IMR-90 (cell line): Measurements from ENCODE around the gene ZBTB44. TPM values are rescaled to one million over a fixed set of nuclear protein-coding genes. Genes with fewer than 3 reads are reported as not detected.

Source experiments
- ATAC-seq: fragments of 200-7000 bp; cut with Tn5 transposase; 2 replicates; pipeline ENCODE4 v1.9.1; 2020; ENCODE audit warnings: low read depth, mild to moderate bottlenecking, moderate library complexity
- BruUV-seq: library from RNA; stranded (reverse); fragments of 400-500 nt; replicated peaks from 2 replicates; lab custom pipeline; 2021; lab: Mats Ljungman, UMichigan
- CTCF ChIA-PET: fragments of 300-600 bp; formaldehyde crosslinking; extraction: SDS; loops from one replicate; lab custom pipeline; 2021; ENCODE audit warnings: antibody characterized with exemption; lab: Yijun Ruan, JAX
- POLR2A ChIA-PET: fragments of 300-600 bp; sonication (Branson Sonifier 250); formaldehyde crosslinking; loops from one replicate; lab custom pipeline; 2022; ENCODE audit warnings: antibody characterized with exemption; ENCODE audit not compliant: unreplicated experiment; lab: Charles Lee
- DNase-seq: peaks from one replicate; pipeline ENCODE4 v3.0.0; 2013
- H2AFZ ChIP-seq: replicated peaks from 2 replicates; pipeline ENCODE3; 2013; ENCODE audit warnings: low read length, mild to moderate bottlenecking; ENCODE audit not compliant: poor library complexity
- H2AK5ac ChIP-seq: 2 replicates; pipeline ENCODE4 v1.6.1; 2013; ENCODE audit warnings: low read depth, low read length, inconsistent platforms
- H2AK9ac ChIP-seq: replicated peaks from 2 replicates; pipeline ENCODE3; 2013; ENCODE audit warnings: mild to moderate bottlenecking, low read depth, low read length, moderate library complexity; ENCODE audit not compliant: poor library complexity
- H2BK120ac ChIP-seq: 2 replicates; pipeline ENCODE4 v1.6.1; 2013; ENCODE audit warnings: low read depth, low read length, inconsistent platforms
- H2BK15ac ChIP-seq: 3 replicates; pipeline ENCODE4 v1.6.1; 2013; ENCODE audit warnings: low read depth, low read length, inconsistent platforms
- H2BK20ac ChIP-seq: 2 replicates; pipeline ENCODE4 v1.6.1; 2013; ENCODE audit warnings: low read depth, mild to moderate bottlenecking, inconsistent platforms, low read length, moderate library complexity
- H2BK5ac ChIP-seq: 2 replicates; pipeline ENCODE4 v1.6.1; 2013; ENCODE audit warnings: mild to moderate bottlenecking, low read depth, low read length, inconsistent platforms; ENCODE audit not compliant: poor library complexity, severe bottlenecking
- H3K14ac ChIP-seq: replicated peaks from 2 replicates; pipeline ENCODE4 v1.6.1; 2013; ENCODE audit warnings: low read depth, low read length, inconsistent platforms
- H3K18ac ChIP-seq: 2 replicates; pipeline ENCODE4 v1.6.1; 2013; ENCODE audit warnings: low read depth, low read length, control low read depth
- H3K23ac ChIP-seq: 2 replicates; pipeline ENCODE4 v1.6.1; 2013; ENCODE audit warnings: low read depth, low read length, inconsistent platforms
- H3K27ac ChIP-seq: 2 replicates; pipeline ENCODE4 v1.5.1; 2013; ENCODE audit warnings: mild to moderate bottlenecking, control low read depth, low read length; ENCODE audit not compliant: insufficient read depth
- H3K27me3 ChIP-seq: 2 replicates; pipeline ENCODE4 v1.6.1; 2013; ENCODE audit warnings: low read length; ENCODE audit not compliant: control insufficient read depth, insufficient read depth
- H3K36me3 ChIP-seq: 2 replicates; pipeline ENCODE4 v1.6.1; 2013; ENCODE audit warnings: low read length, mixed read lengths; ENCODE audit not compliant: control insufficient read depth, insufficient read depth
- H3K4ac ChIP-seq: 2 replicates; pipeline ENCODE4 v1.6.1; 2013; ENCODE audit warnings: low read depth, low read length, inconsistent platforms
- H3K4me1 ChIP-seq: 2 replicates; pipeline ENCODE4 v1.6.1; 2013; ENCODE audit warnings: low read length, mixed read lengths; ENCODE audit not compliant: control insufficient read depth, insufficient read depth
- H3K4me2 ChIP-seq: 2 replicates; pipeline ENCODE4 v1.6.1; 2013; ENCODE audit warnings: low read depth, mild to moderate bottlenecking, control low read depth, low read length, moderate library complexity
- H3K4me3 ChIP-seq: 2 replicates; pipeline ENCODE4 v1.5.1; 2013; ENCODE audit warnings: low read depth, mild to moderate bottlenecking, control low read depth, low read length, moderate library complexity; ENCODE audit not compliant: insufficient read depth
- H3K56ac ChIP-seq: 2 replicates; pipeline ENCODE4 v1.6.1; 2013; ENCODE audit warnings: low read length, inconsistent platforms; ENCODE audit not compliant: insufficient read depth; ENCODE audit errors: extremely low read depth
- H3K79me1 ChIP-seq, 2 experiments: 2 replicates each; pipeline ENCODE4 v1.6.1; 2013; ENCODE audit warnings: low read length in 2 of 2, inconsistent platforms in 1 of 2, low read depth in 1 of 2
- H3K9ac ChIP-seq: 2 replicates; pipeline ENCODE4 v1.6.1; 2013; ENCODE audit warnings: low read depth, low read length, control low read depth
- H3K9me1 ChIP-seq: 2 replicates; pipeline ENCODE4 v1.6.1; 2013; ENCODE audit warnings: low read length, inconsistent platforms; ENCODE audit not compliant: insufficient read depth
- H3K9me3 ChIP-seq: 2 replicates; pipeline ENCODE4 v1.6.1; 2013; ENCODE audit warnings: low read length; ENCODE audit not compliant: control insufficient read depth, insufficient read depth
- H4K20me1 ChIP-seq: 2 replicates; pipeline ENCODE4 v1.6.1; 2013; ENCODE audit warnings: low read length, inconsistent platforms; ENCODE audit not compliant: insufficient read depth
- H4K5ac ChIP-seq: 2 replicates; pipeline ENCODE4 v1.6.1; 2013; ENCODE audit warnings: mild to moderate bottlenecking, low read depth, low read length, control low read depth
- H4K8ac ChIP-seq, 2 experiments: 2 replicates each; pipeline ENCODE4 v1.6.1; 2013; ENCODE audit warnings: low read depth in 2 of 2, low read length in 2 of 2, control low read depth in 1 of 2, inconsistent platforms in 1 of 2
- H4K91ac ChIP-seq: 2 replicates; pipeline ENCODE4 v1.6.1; 2013; ENCODE audit warnings: low read depth, low read length, inconsistent platforms; ENCODE audit not compliant: insufficient read depth
- BHLHE40 ChIP-seq: fragments of 150-350 bp; IDR thresholded peaks from 2 replicates; pipeline ENCODE4 v1.6.1; 2016; ENCODE audit warnings: mild to moderate bottlenecking, low read depth, low read length
- CEBPB ChIP-seq: IDR thresholded peaks from 2 replicates; pipeline ENCODE4 v1.6.1; 2012; ENCODE audit warnings: low read depth, low read length, improper control_type of control experiment
- CHD1 ChIP-seq: IDR thresholded peaks from 2 replicates; pipeline ENCODE4 v1.6.1; 2012; ENCODE audit warnings: low read depth, low read length, improper control_type of control experiment
- CTCF ChIP-seq: conservative IDR thresholded peaks from 2 replicates; pipeline ENCODE4 v1.5.1; 2012; ENCODE audit warnings: mild to moderate bottlenecking, low read depth, low read length, improper control_type of control experiment
- ELK1 ChIP-seq: fragments of 150-350 bp; IDR thresholded peaks from 2 replicates; pipeline ENCODE4 v1.6.1; 2016; ENCODE audit warnings: low read depth, mild to moderate bottlenecking, low read length, moderate library complexity, borderline replicate concordance
- FOS ChIP-seq: fragments of 150-350 bp; IDR thresholded peaks from 2 replicates; pipeline ENCODE4 v1.6.1; 2016; ENCODE audit warnings: low read depth, low read length
- MAFK ChIP-seq: IDR thresholded peaks from 2 replicates; pipeline ENCODE4 v1.6.1; 2012; ENCODE audit warnings: low read depth, low read length, improper control_type of control experiment
- MAZ ChIP-seq: IDR thresholded peaks from 2 replicates; pipeline ENCODE4 v1.6.1; 2012; ENCODE audit warnings: low read depth, mild to moderate bottlenecking, low read length, improper control_type of control experiment, moderate library complexity, borderline replicate concordance
- MXI1 ChIP-seq: IDR thresholded peaks from 2 replicates; pipeline ENCODE4 v1.6.1; 2012; ENCODE audit warnings: low read depth, mild to moderate bottlenecking, low read length, moderate library complexity, borderline replicate concordance
- NFE2L2 ChIP-seq: fragments of 150-350 bp; IDR thresholded peaks from 2 replicates; pipeline ENCODE4 v1.6.1; 2016; ENCODE audit warnings: low read depth, mild to moderate bottlenecking, low read length
- POLR2A ChIP-seq: IDR thresholded peaks from 2 replicates; pipeline ENCODE4 v1.6.1; 2012; ENCODE audit warnings: mild to moderate bottlenecking, low read depth, low read length
- RAD21 ChIP-seq: IDR thresholded peaks from 2 replicates; pipeline ENCODE4 v1.6.1; 2012; ENCODE audit warnings: low read length, improper control_type of control experiment
- RCOR1 ChIP-seq: IDR thresholded peaks from 2 replicates; pipeline ENCODE4 v1.6.1; 2012; ENCODE audit warnings: mild to moderate bottlenecking, low read length, improper control_type of control experiment; ENCODE audit not compliant: insufficient replicate concordance
- RFX5 ChIP-seq: IDR thresholded peaks from 2 replicates; pipeline ENCODE4 v1.8.0; 2012; ENCODE audit warnings: low read depth, mild to moderate bottlenecking, low read length, moderate library complexity
- SMC3 ChIP-seq: fragments of 150-350 bp; IDR thresholded peaks from 2 replicates; pipeline ENCODE4 v1.6.1; 2016; ENCODE audit warnings: low read depth, mild to moderate bottlenecking, antibody characterized with exemption, low read length, moderate library complexity
- USF2 ChIP-seq: fragments of 150-350 bp; IDR thresholded peaks from 2 replicates; pipeline ENCODE4 v1.6.1; 2017; ENCODE audit warnings: mild to moderate bottlenecking, antibody characterized with exemption, low read length, low read depth
- WGBS, 2 experiments: methylation state at CpG; one replicate each; pipeline versions ENCODE4 v1.1.5 to v1.1.7; 2013; ENCODE audit warnings: missing lambda C conversion rate in 2 of 2; ENCODE audit not compliant: insufficient read length in 1 of 2; ENCODE audit errors: extremely low coverage in 2 of 2; 5-methylcytosine and 5-hydroxymethylcytosine counted together
- dilution Hi-C: fragments of 300-500 bp; cut with HindIII; formaldehyde crosslinking; loops from one replicate; pipeline ENCODE4 v1.14.3; 2018; ENCODE audit warnings: low sequenced_read_pairs; ENCODE audit not compliant: unreplicated experiment
- in situ Hi-C: fragments of 300-500 bp; cut with MboI; formaldehyde crosslinking; loops from 3 replicates; pipeline ENCODE4 v1.14.3; 2019; ENCODE audit warnings: low sequenced_read_pairs, inconsistent platforms, mixed read lengths
- intact Hi-C: fragments of 100-400 bp; cut with micrococcal nuclease; formaldehyde crosslinking; loops from 2 replicates; pipeline ENCODE4 v1.10.0; 2022
- polyA plus RNA-seq, 3 experiments: library from polyadenylated mRNA; depleted of rRNA; stranded (reverse); fragments of >200 nt; gene quantifications; 2 replicates each; pipeline ENCODE4 v1.2.3, GENCODE V29; 2012; ENCODE audit warnings: low replicate concordance in 1 of 3
- total RNA-seq: library from RNA; depleted of rRNA; stranded (reverse); fragments of >200 nt; gene quantifications from 2 replicates; pipeline ENCODE4 v1.2.3, GENCODE V29; 2012

Gene ZBTB44
- total and polyA plus RNA-seq, 2 of the 4 experiments (the other 2 are of a cell fraction), result 6.9 to 23.3 TPM

- Histone ChIP-seq H3K14ac (no peak overlapping the region), H2BK15ac (no peak overlapping the region), H3K18ac (no peak overlapping the region), H2BK20ac (no peak overlapping the region), H3K56ac (no peak overlapping the region), H4K91ac (no peak overlapping the region), H4K5ac (no peak overlapping the region), H3K4ac (no peak overlapping the region), H2BK5ac (no peak overlapping the region), H3K23ac (no peak overlapping the region), H2BK120ac (no peak overlapping the region), H3K9ac (no peak overlapping the region), H3K27me3 (peaks cover 2% of the 10 kb centered on the region; the same call in 1 of the 2 replicates), H3K9me1 (no peaks in the 10 kb centered on the region), H3K79me1 (no peaks in the 10 kb centered on the region), H2AK9ac (no peak overlapping the region), H4K20me1 (no peaks in the 10 kb centered on the region), H3K9me3 (no peaks in the 10 kb centered on the region), H3K27ac (no peak overlapping the region), H3K4me2 (no peak overlapping the region), H4K8ac (no peak overlapping the region), H2AK5ac (no peak overlapping the region), H3K4me3 (no peak overlapping the region), H3K36me3 (no peaks in the 10 kb centered on the region), H3K4me1 (no peaks in the 10 kb centered on the region), H2AFZ (no peak overlapping the region)
- BruUV-seq, result no TSS peak
- no CpG with 5 or more reads among the region's 1 CpG for WGBS, 2 experiments
- intact Hi-C loops (no loop called here), in situ Hi-C loops (no loop called here), dilution Hi-C loops (no loop called here)
- ChIA-PET CTCF (no interaction called here), POLR2A (no interaction called here)
- ATAC-seq (no peak), DNase-seq (no peak)
- TF ChIP-seq CEBPB (no peak), CHD1 (no peak), USF2 (no peak), NFE2L2 (no peak), ELK1 (no peak), POLR2A (no peak), MAZ (no peak), CTCF (no peak), SMC3 (no peak), FOS (no peak), RFX5 (no peak), MXI1 (no peak), RAD21 (no peak), MAFK (no peak), BHLHE40 (no peak), RCOR1 (no peak)
These were observed 15.5 kb upstream of the ZBTB44 start for GRCh38 chr11:130330101-130330684.
